HG03439 (cell line): ENCODE results near the gene LRMDA.

Experiments
- ATAC-seq: cut with Tn5 transposase; IDR thresholded peaks from one replicate; pipeline ENCODE4 v1.9.1; 2021; ENCODE audit warnings: mild to moderate bottlenecking, moderate library complexity; ENCODE audit not compliant: unreplicated experiment

Gene LRMDA

GRCh38 chr10:75568450-75569130 is 137.2 kb downstream of the LRMDA start:
- no peak for ATAC-seq

DNA sequence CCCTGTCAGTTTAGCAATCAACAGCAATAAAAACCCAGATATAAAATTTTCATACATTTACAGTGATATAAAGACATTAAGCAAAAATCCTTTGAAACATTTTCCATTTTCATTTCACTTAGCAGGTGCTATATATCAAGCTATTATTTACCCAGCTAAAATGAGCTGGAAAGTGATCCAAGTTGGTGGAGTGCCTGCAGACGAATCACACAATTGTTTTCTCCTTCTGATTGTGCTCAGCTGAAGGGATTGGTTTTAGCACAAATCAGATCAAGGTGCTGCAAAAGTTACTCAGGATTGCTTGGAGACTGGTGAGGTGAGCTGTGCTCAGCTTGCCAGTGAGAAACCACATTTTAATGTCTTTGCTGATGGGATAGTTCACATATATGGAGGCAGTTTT is 138.1 kb downstream of the LRMDA start:
- no peak for ATAC-seq

GRCh38 chr10:75572478-75572877 is 141.1 kb downstream of the LRMDA start:
- no peak for ATAC-seq

DNA sequence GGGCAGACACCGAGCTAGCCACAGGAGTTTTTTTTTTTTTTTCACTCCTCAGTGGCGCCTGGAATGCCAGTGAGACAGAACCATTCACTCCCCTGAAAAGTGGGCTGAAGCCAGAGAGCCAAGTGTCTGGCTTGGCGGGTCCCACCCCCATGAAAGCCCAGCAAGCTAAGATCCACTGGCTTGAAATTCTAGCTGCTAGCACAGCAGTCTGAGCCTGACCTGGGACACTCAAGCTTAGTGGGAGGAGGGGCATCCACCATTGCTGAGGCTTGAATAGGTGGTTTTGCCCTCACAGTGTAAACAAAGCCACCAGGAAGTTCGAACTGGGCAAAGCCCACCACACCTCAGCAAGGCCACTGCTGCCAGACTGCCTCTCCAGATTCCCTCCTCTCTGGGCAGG is 144.5 kb downstream of the LRMDA start:
- no peak for ATAC-seq

DNA sequence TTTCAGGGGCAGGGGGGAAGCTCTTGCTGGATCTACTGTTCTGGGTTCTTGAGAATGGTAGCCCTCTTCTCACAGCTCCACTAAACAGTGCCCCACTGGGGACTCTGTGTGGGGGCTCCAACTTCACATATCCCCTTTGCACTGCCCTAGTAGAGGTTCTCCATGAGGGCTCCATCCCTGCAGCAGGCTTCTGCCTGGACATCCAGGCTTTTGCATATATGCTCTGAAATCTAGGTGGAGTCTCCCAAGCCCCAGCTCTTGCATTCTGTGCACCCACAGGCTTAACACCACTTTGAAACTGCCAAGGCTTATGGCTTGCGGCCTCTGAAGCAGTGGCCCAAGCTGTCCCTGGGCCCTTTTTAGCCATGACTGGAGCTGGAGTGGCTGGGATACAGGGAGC is 150.7 kb downstream of the LRMDA start:
- no peak for ATAC-seq

DNA sequence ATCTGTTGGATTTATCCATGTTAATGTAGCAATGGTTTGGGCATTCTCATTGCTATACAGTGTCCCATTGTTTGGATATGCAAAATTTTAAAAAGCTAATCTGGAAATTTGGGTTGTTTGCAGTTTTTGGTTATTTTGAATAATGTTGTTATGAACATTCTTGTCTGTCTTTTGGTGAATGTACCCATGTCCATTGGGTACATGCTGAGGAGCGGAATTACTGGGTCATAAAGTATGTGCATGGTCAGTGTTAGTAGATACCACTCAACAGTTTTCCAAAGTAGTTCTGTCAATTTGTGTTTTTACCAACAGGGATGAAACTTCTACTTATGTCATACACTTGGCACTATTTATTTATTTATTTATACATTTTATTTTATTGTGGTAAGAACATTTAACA is 153.9 kb downstream of the LRMDA start:
- no peak for ATAC-seq

- no peak for ATAC-seq
Measured at GRCh38 chr10:75586814-75587213, 155.4 kb downstream of the LRMDA start.

DNA sequence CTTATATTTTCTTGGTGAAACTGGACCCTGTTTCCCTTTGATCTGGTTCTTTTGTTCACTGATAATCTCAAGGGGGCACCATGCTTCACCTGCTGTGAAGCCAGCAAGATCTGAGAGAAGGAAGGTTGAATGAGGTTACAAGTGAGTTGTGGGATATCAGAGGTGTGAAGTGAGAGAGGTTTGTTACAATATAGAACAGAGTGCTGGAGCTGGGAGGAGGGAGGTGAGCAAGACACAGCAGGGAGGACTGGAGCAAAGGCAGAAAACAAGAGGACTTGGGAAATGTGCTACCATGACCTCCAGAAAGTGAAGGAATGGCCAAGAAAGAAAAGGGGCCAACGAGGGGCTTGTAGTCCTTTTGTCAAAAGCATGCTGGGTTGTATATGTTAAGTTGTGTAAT is 156.6 kb downstream of the LRMDA start:
- ATAC-seq: no peak

GRCh38 chr10:75589895-75590654 is 158.7 kb downstream of the LRMDA start:
- ATAC-seq: no peak

GRCh38 chr10:75592151-75592787 is 160.8 kb downstream of the LRMDA start:
- no peak for ATAC-seq

- ATAC-seq: no peak
Measured at GRCh38 chr10:75592791-75593643, 161.6 kb downstream of the LRMDA start.

- ATAC-seq: no peak
Measured at GRCh38 chr10:75593692-75594556, 162.5 kb downstream of the LRMDA start.

GRCh38 chr10:75596930-75597620 is 165.7 kb downstream of the LRMDA start:
- no peak for ATAC-seq

DNA sequence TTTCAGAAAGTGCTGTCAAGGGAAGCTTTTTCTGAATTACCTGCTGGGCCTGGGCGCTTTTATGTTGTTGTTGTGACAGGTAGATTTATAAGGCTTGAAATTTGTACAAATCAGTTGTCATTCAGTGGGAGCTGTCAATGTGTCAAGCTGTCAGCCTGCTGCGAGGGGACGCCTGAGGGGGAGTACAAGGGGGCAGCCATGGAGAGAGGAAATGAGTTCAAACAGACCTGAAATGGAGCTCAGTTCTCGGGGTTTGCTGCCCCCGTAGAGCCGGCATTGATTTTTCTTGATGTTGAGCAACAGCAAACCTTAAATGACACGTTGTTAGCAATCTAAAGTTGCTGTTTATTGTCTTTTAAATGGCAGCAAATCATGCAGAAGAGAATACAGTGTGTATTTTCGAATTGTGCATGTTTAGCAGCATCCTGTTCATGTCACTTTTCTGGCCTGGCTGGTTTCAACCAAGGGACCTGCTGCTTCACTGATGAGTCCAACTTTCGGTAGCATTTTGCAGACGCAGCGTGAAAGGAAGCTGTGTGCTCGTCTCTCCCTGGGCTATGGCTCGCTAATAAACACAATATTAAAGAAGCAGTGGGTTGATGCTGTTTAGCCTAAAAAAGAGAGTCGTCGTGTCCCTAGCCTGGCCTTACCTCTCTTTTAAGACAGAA is 166.5 kb downstream of the LRMDA start:
- no peak for ATAC-seq

GRCh38 chr10:75598998-75599397 is 167.6 kb downstream of the LRMDA start:
- no peak for ATAC-seq

DNA sequence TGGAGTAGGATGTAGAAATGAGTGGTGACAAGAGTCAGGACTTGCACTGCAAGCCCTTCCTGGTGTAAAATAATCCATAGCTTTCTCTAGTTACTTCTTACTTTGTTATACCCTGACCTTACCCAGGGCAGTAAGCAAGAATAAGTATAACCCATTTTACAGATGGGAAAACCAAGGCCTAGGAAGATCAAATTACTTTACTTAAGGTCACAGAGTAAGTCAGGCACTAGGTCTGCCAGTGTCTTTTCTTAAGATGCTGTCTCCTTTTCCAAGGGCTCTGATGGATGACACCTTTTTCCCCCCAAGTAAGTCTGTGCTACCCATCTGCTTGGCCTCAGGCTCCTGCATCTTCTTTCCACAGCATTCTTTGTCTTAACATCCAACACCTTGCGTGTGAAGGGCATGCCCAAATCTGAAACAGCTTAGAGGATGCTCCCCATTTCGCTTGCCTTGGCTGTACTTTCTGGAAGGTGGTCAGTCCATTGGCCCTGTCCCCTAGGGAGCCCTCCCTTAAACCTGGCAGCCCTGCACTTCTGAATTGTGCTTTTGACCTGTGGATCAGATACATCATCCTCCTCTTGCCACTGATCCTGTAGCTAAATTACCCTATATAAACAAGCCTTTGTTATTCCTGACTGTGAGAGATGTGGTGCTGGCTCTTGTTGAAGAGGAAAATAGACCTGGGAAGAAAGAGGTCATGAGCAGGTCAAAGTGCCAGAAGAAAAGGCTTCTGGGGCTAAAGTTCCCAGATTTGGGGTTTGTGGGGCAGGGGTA is 168.6 kb downstream of the LRMDA start:
- ATAC-seq: no peak

GRCh38 chr10:75600833-75601232 is 169.4 kb downstream of the LRMDA start:
- ATAC-seq: no peak

DNA sequence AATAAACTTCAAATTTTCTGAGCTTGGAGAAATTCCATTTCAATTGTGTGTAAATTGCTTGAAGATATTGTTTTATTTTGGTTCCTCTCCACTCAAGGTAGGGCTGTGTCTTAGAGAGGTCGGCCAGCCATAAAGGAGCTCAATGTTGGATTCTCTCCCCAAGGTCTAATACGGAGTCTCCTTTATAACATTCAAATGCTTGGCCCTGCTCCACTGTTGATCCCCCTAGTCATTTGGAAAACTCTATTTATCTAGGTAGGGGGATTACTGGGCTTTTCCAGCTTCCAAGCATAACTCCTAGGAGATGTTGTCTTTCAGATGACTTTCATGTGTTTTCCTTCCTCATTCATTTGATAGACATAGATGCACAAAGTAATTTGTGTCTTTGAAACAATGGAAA is 170.9 kb downstream of the LRMDA start:
- no peak for ATAC-seq
